Measurements from ENCODE around the gene COL27A1.

The COL27A1 gene

DNA sequence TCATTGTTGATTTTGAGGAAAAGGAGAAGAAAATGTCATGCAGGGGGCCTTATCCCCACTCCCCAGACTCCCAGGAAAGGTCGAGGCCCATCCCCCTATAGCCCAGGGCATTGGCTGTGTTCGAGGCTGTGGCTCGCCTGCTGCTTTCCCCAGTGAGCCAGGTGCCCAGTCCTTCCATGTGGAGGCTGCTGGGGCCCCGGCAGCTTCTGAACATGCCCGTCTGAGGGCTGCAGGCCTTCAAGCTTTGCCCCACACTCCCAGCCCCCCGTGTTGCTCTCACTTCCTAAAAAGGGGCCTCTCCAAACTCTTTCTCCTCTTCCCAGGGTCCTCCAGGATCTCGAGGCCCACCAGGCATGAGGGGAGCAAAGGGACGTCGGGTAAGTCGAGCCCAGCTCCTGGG, 102.9 kb downstream of the COL27A1 start:
- Histone ChIP-seq H3K27ac (no peak overlapping the region), H3K27me3 (no peaks in the 10 kb centered on the region), H3K4me3 (ENCODE audit: low read depth in 1 of 2, low read length in 1 of 2) (no peak overlapping the region), H3K9me3 (no peaks in the 10 kb centered on the region), H3K4me1 (ENCODE audit: control insufficient read depth in 1 of 2, insufficient read depth in 1 of 2, low read depth in 1 of 2, low read length in 1 of 2) (no peaks in the 10 kb centered on the region), H3K36me3 (no peaks in the 10 kb centered on the region)
- TF ChIP-seq, protein P1, sequence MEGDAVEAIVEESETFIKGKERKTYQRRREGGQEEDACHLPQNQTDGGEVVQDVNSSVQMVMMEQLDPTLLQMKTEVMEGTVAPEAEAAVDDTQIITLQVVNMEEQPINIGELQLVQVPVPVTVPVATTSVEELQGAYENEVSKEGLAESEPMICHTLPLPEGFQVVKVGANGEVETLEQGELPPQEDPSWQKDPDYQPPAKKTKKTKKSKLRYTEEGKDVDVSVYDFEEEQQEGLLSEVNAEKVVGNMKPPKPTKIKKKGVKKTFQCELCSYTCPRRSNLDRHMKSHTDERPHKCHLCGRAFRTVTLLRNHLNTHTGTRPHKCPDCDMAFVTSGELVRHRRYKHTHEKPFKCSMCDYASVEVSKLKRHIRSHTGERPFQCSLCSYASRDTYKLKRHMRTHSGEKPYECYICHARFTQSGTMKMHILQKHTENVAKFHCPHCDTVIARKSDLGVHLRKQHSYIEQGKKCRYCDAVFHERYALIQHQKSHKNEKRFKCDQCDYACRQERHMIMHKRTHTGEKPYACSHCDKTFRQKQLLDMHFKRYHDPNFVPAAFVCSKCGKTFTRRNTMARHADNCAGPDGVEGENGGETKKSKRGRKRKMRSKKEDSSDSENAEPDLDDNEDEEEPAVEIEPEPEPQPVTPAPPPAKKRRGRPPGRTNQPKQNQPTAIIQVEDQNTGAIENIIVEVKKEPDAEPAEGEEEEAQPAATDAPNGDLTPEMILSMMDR (IDR thresholded peaks at IDR 0.05) = no peak

DNA sequence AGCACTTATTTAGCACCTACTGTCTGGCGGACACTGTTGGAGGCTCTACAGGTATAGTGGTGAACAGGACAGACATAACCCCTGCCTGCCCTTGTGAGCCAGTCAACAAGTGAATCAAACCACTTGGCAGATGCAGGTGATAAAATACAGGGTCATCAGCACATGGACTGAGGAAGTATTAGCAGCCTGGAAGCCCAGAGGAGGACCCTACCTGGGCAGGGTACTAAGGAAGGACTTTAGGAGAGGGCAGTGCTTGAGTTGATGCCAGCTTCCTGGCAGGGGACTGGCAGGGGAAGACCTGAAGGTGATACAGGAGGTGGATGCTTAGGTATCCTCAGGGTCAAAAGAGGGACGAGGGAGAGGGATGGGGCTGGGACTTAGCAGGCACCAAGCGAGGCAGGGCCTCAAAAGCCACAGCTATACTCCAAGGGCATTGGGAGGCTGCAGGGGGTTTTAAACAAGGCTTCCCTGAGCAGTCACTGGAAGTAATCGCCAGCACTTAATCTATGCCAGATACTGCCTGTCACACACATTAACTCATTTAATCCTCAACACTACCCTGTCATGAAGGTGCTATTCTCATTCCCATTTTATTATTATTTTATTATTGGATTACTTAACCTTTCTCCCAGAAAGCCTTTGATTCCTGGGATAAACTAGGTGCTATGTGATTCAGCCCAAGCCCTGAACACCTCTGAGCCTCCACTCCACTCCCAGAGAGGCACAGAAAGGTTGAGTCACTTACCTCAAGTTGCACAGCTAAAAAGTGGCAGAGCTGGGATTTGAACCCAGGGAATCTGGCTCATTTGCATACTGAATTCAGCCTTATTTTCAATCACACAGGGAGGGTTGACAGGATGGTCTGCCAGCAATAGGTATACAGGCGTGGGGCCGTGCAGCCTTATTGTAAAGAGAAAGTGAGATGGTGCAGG, 103.8 kb downstream of the COL27A1 start:
- Histone ChIP-seq H3K36me3 (no peaks in the 10 kb centered on the region), H3K4me3 (ENCODE audit: low read depth in 1 of 2, low read length in 1 of 2) (no peak overlapping the region), H3K4me1 (ENCODE audit: control insufficient read depth in 1 of 2, insufficient read depth in 1 of 2, low read depth in 1 of 2, low read length in 1 of 2) (no peaks in the 10 kb centered on the region), H3K27me3 (no peaks in the 10 kb centered on the region), H3K9me3 (no peaks in the 10 kb centered on the region), H3K27ac (no peak overlapping the region)
- TF ChIP-seq, protein P1 (IDR thresholded peaks at IDR 0.05) = no peak

DNA sequence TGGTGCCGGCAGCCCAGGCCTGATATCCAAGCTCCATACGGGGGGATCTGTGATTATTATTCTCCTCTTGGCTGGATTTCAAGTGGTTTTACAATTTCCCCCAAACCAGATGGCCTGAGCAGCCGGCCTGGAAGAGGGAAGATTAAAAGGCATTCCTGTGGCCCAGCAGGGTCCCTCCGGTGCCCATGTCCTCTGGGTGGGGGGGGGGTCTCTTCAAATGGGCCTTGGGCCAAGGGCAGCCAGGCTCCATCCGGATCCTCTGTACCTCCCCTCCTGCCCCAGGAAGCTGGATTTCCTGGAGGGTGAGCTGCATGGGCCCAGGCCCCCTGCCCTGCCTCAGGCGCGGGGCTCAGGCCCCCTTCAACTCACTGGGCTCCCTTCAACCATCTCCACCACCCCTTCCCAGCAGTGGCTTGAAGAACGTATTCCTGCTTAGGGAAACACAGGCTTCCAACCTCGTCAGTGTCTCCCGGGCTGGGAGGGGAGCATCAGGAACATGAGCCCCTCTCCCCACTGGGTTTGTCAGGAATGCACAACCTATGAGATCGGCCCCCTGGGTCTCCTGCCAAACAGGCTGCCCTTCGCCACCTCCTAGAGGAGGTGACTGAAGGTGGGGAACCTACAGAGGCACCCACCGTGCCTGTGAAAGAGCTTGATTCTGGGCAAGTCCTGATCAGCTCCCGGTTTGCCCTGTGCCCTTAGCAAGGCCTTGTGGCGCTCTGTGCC, 104.6 kb downstream of the COL27A1 start:
- Histone ChIP-seq H3K27me3 (no peaks in the 10 kb centered on the region), H3K36me3 (no peaks in the 10 kb centered on the region), H3K4me3 (ENCODE audit: low read depth in 1 of 2, low read length in 1 of 2) (no peak overlapping the region), H3K9me3 (no peaks in the 10 kb centered on the region), H3K4me1 (ENCODE audit: control insufficient read depth in 1 of 2, insufficient read depth in 1 of 2, low read depth in 1 of 2, low read length in 1 of 2) (no peaks in the 10 kb centered on the region), H3K27ac (no peak overlapping the region)
- TF ChIP-seq, protein P1 (IDR thresholded peaks at IDR 0.05) = no peak

DNA sequence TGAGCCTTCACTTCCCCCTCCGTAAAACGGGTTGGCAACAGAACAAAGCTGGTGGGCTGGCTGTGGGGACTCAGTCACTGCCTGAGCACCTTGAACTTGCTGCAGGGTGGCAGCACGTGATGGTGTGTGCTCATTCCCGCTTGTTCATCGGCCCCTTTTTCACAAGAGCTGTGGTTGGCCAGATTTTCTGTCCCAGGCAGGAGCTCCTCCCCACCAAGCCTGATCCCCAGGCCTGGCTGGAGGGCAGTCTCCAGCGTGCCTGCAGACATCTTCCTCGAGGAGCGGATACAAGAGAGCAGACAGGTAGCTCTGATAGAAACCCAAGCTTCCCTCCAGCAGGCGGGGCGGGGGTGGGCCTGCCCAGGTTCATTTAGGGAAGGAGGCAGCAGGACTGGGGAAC, 105.7 kb downstream of the COL27A1 start:
- no peaks in the 10 kb centered on the region for H3K36me3 ChIP-seq
- H3K27me3 ChIP-seq = no peaks in the 10 kb centered on the region
- no peaks in the 10 kb centered on the region for H3K9me3 ChIP-seq
- no peak overlapping the region for H3K4me3 ChIP-seq (ENCODE audit: low read depth in 1 of 2, low read length in 1 of 2)
- H3K4me1 ChIP-seq (ENCODE audit: control insufficient read depth in 1 of 2, insufficient read depth in 1 of 2, low read depth in 1 of 2, low read length in 1 of 2) = no peaks in the 10 kb centered on the region
- TF ChIP-seq, protein P1 (IDR thresholded peaks at IDR 0.05) = no peak
- H3K27ac ChIP-seq = no peak overlapping the region

DNA sequence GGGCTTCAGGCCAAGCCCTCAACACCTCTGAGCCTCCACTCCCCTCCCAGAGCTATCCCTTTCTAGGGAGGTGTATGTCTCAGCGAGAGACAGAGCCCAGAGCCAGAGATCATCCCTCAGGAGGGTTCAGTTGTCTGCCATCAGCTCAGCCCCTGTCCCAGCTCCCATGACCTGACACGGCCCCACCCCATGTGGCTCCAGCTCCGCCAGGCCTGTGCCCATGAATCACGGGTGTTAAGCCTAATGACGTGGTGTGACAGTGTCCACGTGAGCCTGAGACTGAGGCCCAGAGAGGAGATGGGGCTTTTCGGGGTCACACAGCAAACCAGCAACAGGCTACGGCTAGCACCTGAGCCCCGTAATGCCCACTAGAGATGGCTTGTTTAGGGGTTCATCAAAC, 106.7 kb downstream of the COL27A1 start:
- H3K36me3 ChIP-seq = no peaks in the 10 kb centered on the region
- H3K4me1 ChIP-seq (ENCODE audit: control insufficient read depth in 1 of 2, insufficient read depth in 1 of 2, low read depth in 1 of 2, low read length in 1 of 2) = no peaks in the 10 kb centered on the region
- no peak overlapping the region for H3K27ac ChIP-seq
- H3K27me3 ChIP-seq = no peaks in the 10 kb centered on the region
- H3K9me3 ChIP-seq = no peaks in the 10 kb centered on the region
- TF ChIP-seq, protein P1 (IDR thresholded peaks at IDR 0.05) = no peak
- H3K4me3 ChIP-seq (ENCODE audit: low read depth in 1 of 2, low read length in 1 of 2) = no peak overlapping the region

Data from neutrophil (primary cell).